Chondrocyte (in vitro differentiated cells): ENCODE measurements around the gene ICA1. TPM values are rescaled to one million over a fixed set of nuclear protein-coding genes. Genes with fewer than 3 reads are reported as not detected.

Experiments used
- DNase-seq: peaks from one replicate; pipeline ENCODE4 v3.0.0; 2021; ENCODE audit warnings: mixed read lengths, low spot score
- H3K27ac Mint-ChIP-seq: one replicate; pipeline ENCODE4 v1.8.0; 2021; ENCODE audit warnings: mild to moderate bottlenecking, moderate library complexity, mixed read lengths; ENCODE audit not compliant: unreplicated experiment
- H3K27me3 Mint-ChIP-seq: 2 replicates; pipeline ENCODE4 v1.8.0; 2021; ENCODE audit warnings: low read depth, mixed read lengths
- H3K36me3 Mint-ChIP-seq: 2 replicates; pipeline ENCODE4 v1.8.0; 2021; ENCODE audit warnings: low read depth, mixed read lengths
- H3K4me1 Mint-ChIP-seq: 2 replicates; pipeline ENCODE4 v1.8.0; 2021; ENCODE audit warnings: low read depth, mild to moderate bottlenecking, mixed read lengths
- H3K4me3 Mint-ChIP-seq: one replicate; pipeline ENCODE4 v1.8.0; 2021; ENCODE audit warnings: mild to moderate bottlenecking, moderate library complexity, mixed read lengths; ENCODE audit not compliant: unreplicated experiment
- H3K9me3 Mint-ChIP-seq: 2 replicates; pipeline ENCODE4 v1.8.0; 2021; ENCODE audit warnings: low read depth, mixed read lengths
- total RNA-seq: library from RNA; stranded (reverse); gene quantifications from 3 replicates; pipeline ENCODE4 v1.2.1, GENCODE V29; 2021
- TF ChIP-seq, protein P1 (sequence below): fragments of 200-600 bp; sonication (generic); IDR thresholded peaks from 2 replicates; pipeline ENCODE4 v1.5.0; 2021; ENCODE audit warnings: antibody characterized with exemption, mild to moderate bottlenecking, moderate library complexity

Gene ICA1
- total RNA-seq, 1 donor from 2014 or later: 5.0 TPM

DNA sequence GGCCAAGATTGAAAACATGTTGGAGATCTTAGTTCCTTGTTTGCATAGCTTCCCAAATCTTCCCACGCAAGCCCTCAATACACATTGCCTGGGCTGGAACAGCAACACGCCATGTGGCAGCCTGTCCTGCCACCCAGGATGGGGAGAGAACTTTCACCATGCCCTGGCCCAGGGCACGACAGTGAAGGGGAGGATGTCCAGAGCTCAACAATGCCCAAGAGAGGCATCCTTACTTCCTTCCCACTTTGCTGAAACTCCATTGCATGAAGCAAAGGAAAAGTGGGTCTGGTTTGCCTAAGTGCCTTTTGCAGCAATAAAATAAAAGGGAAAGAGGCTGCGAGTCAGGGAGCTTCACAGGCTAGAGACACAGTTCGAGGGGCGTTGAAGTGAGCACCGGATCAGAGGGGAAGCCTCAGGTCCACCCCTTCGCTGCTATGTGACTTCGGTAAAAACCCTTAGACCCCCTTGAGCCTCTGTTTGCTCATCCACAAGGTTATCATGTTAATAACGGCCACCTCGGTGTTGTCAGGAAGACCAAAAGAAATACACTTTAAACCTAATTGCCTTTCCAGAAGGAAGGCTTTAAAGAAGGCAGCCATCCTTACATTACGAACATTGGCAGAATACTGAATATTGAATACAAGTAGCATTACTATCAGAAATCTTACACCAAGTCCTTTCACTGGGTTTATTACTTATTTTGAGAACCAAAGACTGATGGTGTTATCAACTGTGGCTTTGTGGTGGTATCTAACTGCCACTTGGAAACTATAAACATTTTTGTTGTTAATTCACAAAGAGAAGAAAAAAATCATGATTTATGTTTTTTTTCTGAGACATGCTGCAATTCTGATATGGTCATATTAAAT is 133.3 kb downstream of the ICA1 start:
- H3K36me3 Mint-ChIP-seq: no peaks in the 10 kb centered on the region
- H3K4me1 Mint-ChIP-seq: no peaks in the 10 kb centered on the region
- TF ChIP-seq, protein P1, sequence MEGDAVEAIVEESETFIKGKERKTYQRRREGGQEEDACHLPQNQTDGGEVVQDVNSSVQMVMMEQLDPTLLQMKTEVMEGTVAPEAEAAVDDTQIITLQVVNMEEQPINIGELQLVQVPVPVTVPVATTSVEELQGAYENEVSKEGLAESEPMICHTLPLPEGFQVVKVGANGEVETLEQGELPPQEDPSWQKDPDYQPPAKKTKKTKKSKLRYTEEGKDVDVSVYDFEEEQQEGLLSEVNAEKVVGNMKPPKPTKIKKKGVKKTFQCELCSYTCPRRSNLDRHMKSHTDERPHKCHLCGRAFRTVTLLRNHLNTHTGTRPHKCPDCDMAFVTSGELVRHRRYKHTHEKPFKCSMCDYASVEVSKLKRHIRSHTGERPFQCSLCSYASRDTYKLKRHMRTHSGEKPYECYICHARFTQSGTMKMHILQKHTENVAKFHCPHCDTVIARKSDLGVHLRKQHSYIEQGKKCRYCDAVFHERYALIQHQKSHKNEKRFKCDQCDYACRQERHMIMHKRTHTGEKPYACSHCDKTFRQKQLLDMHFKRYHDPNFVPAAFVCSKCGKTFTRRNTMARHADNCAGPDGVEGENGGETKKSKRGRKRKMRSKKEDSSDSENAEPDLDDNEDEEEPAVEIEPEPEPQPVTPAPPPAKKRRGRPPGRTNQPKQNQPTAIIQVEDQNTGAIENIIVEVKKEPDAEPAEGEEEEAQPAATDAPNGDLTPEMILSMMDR: no peak
- no peaks in the 10 kb centered on the region for H3K27me3 Mint-ChIP-seq
- no peak overlapping the region for H3K4me3 Mint-ChIP-seq
- DNase-seq: no peak
- H3K9me3 Mint-ChIP-seq: no peaks in the 10 kb centered on the region
- H3K27ac Mint-ChIP-seq: no peak overlapping the region

GRCh38 chr7:8126601-8127167 is 135.3 kb downstream of the ICA1 start:
- no peak overlapping the region for H3K27ac Mint-ChIP-seq
- H3K36me3 Mint-ChIP-seq: no peaks in the 10 kb centered on the region
- H3K9me3 Mint-ChIP-seq: no peaks in the 10 kb centered on the region
- TF ChIP-seq, protein P1: no peak
- no peak for DNase-seq
- H3K27me3 Mint-ChIP-seq: peaks cover 3% of the 10 kb centered on the region
- no peaks in the 10 kb centered on the region for H3K4me1 Mint-ChIP-seq
- no peak overlapping the region for H3K4me3 Mint-ChIP-seq

DNA sequence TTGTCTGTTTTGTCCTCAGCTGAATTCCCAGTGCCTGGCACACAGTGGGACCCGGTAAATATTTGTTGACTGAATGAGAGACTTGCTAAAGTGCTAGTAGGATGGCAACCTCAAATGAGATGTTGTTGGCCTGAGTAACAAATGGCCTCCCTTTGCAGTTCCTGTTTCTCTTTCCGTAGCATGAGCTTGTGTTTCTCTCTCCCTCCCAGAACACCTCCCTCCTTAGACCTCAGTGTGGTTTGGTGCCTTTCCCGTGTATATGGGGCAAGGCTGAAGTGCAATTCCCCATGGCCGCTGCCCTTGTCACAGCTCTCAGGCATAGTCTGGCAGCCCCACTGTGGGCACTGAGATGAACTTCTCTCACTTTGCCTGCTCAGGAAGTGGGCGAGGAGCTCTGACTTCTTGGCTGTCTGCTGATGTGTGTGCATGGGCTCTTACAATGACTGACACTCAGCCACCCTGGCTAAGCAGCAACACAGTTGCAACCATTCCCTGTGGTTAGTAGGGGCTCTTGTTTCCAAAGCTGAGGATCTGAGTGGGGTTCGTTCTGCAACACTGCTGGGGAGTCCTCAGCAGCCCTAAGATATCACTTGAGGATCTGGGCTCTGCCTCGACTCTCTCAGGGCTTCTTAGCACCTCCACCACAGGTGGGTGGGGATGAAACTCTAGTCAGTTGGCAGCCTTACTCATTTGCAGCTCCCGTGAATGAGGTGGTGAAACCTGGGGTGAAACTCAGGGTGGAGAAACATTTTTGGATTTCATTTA is 136.1 kb downstream of the ICA1 start:
- Mint-ChIP-seq H3K27me3 (peaks cover 3% of the 10 kb centered on the region), H3K36me3 (no peaks in the 10 kb centered on the region), H3K4me3 (no peak overlapping the region), H3K4me1 (no peaks in the 10 kb centered on the region), H3K27ac (no peak overlapping the region), H3K9me3 (no peaks in the 10 kb centered on the region)
- no peak for DNase-seq
- TF ChIP-seq, protein P1: no peak

DNA sequence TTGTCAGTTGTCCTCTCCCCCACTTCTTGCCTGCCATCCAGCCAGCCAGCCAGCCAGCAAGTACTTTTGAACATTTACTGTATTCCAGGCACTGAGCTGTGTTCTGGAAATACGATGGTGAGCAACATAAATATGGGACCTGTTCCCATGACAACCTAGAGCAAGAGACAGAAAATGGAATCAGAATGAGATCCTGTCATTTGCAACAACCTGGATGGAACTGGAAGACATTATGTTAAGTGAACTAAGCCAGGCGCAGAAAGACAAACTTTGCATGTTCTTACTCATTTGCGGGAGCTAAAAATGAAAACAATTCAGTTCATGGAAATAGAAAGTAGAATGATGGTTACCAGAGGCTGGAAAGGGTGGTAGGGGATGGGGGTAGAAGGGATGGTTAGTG is 140.7 kb downstream of the ICA1 start:
- TF ChIP-seq, protein P1: no peak
- peaks cover 3% of the 10 kb centered on the region for H3K27me3 Mint-ChIP-seq
- H3K27ac Mint-ChIP-seq: no peak overlapping the region
- no peak overlapping the region for H3K4me3 Mint-ChIP-seq
- no peaks in the 10 kb centered on the region for H3K9me3 Mint-ChIP-seq
- H3K4me1 Mint-ChIP-seq: no peaks in the 10 kb centered on the region
- DNase-seq: no peak
- H3K36me3 Mint-ChIP-seq: no peaks in the 10 kb centered on the region

DNA sequence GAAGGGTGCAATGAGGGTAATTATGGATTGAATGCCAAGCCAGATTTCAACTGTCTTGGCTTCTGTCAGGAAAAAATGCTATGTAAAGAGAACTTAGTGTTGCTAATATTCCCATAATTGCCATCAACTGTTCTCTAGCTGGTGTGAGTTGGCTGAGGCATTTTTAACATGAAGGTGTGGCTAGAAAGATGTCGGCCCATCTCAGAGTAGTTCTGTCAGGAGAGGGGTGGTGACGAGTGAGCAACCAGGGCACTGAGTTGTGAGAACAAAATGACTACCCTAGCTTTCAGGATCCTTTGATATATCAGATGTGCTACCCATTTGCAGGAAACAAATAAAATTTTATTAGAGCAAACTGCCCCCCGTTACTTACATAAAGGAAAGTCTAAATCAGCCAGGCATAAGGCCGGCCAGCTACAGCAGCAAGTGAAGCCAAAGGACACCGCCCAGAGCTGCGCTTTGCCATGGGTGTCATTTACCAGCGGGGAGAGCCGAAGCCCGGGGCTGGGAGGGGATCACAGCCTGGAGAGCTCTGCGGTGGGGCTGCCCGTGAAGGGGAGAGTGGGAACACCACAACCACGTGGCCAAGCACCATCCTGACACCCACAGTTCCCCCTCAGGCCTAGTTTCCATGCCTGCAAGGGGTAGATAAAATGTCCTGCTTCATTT is 141.4 kb downstream of the ICA1 start:
- no peaks in the 10 kb centered on the region for H3K4me1 Mint-ChIP-seq
- H3K4me3 Mint-ChIP-seq: no peak overlapping the region
- no peak overlapping the region for H3K27ac Mint-ChIP-seq
- no peaks in the 10 kb centered on the region for H3K9me3 Mint-ChIP-seq
- no peaks in the 10 kb centered on the region for H3K36me3 Mint-ChIP-seq
- H3K27me3 Mint-ChIP-seq: peaks cover 3% of the 10 kb centered on the region
- no peak for DNase-seq
- TF ChIP-seq, protein P1: no peak
